Activated T-helper 1 cell treated with anti-CD3 and anti-CD28 coated beads, Interleukin-2, amount 50 U/mL, for 16 hours (primary cell): ENCODE data around the gene TGFBR3.

Experiments
- DNase-seq, 2 donors: peaks; one replicate each; pipeline ENCODE4 v3.0.0-alpha.2; 2020; ENCODE audit warnings: low read depth in 1 of 2, low spot score in 1 of 2

TGFBR3 gene

GRCh38 chr1:91783423-91784170 lies 102.4 kb downstream of the TGFBR3 start:
- DNase-seq, result no peak

- DNase-seq, result no peak
Measured at GRCh38 chr1:91781901-91782622, 103.9 kb downstream of the TGFBR3 start.

- no peak for DNase-seq
Measured at GRCh38 chr1:91781371-91781825, 104.6 kb downstream of the TGFBR3 start.

GRCh38 chr1:91779548-91780021 lies 106.4 kb downstream of the TGFBR3 start:
- DNase-seq, result no peak

GRCh38 chr1:91778964-91779363 lies 107.0 kb downstream of the TGFBR3 start:
- DNase-seq, result no peak

GRCh38 chr1:91777630-91778300 lies 108.2 kb downstream of the TGFBR3 start:
- DNase-seq, result no peak

GRCh38 chr1:91777196-91777595 lies 108.8 kb downstream of the TGFBR3 start:
- no peak for DNase-seq

- no peak for DNase-seq
Measured at GRCh38 chr1:91776068-91776794, 109.7 kb downstream of the TGFBR3 start.

- no peak for DNase-seq
Measured at GRCh38 chr1:91775227-91775626, 110.7 kb downstream of the TGFBR3 start.

GRCh38 chr1:91774520-91775203 lies 111.3 kb downstream of the TGFBR3 start:
- DNase-seq, result no peak

- DNase-seq, result no peak
Measured at GRCh38 chr1:91771717-91772116, 114.2 kb downstream of the TGFBR3 start.

- no peak for DNase-seq
Measured at GRCh38 chr1:91770667-91771268, 115.2 kb downstream of the TGFBR3 start.

- no peak for DNase-seq
Measured at GRCh38 chr1:91769742-91770141, 116.2 kb downstream of the TGFBR3 start.

GRCh38 chr1:91768786-91769725 lies 116.9 kb downstream of the TGFBR3 start:
- DNase-seq, result no peak

GRCh38 chr1:91768120-91768519 lies 117.8 kb downstream of the TGFBR3 start:
- DNase-seq, result no peak

GRCh38 chr1:91766883-91767282 lies 119.1 kb downstream of the TGFBR3 start:
- DNase-seq, result no peak

- no peak for DNase-seq
Measured at GRCh38 chr1:91765880-91766443, 120.0 kb downstream of the TGFBR3 start.

- no peak for DNase-seq
Measured at GRCh38 chr1:91765293-91765692, 120.7 kb downstream of the TGFBR3 start.
